DMS153 treated with DMSO at 0.1 percent for 48 hours (cell line): ENCODE results near the gene SAP30BP.

Experiments
- DNase-seq: peaks from one replicate; lab custom pipeline; 2025; ENCODE audit not compliant: unreplicated experiment; lab: John Stamatoyannopoulos, UW

The SAP30BP gene

DNA sequence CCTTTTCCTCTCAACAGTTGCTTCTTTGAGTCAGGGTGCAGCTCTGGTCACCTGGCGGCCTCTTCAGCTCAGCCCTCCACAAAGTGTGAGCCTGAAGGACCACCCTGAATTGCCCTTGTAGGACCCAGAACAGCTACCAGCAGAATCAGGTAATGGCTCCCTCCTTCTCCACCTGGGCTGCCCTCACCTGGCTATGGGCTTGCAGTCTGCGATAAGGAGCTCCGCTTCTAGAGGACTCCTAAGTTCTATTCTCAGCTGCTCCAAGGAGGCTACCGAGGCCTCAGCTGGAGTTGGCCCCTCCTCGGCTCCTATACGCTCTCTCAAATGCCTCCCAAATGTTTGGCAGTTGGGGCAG is 20.5 kb upstream of the SAP30BP start:
- DNase-seq = no peak

DNA sequence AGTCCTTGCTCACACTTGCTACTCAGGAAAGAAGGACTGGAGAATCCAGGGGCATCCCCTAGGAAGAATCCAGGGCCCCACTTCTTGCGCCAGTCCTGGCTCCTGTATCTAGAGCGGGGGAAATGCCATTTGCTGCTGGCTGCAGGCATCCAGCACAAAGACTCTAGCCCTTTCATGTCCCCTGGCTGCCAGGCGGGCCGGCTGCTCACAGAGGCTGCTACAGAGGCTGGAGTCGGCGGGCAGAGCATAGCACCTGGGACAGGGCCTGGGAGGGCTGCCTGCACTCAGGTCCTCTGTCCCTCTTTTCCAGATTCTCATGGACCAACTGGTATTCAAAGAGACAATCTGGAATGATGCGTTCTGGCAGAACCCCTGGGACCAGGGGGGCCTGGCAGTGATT is 20.1 kb upstream of the SAP30BP start:
- DNase-seq = no peak

DNA sequence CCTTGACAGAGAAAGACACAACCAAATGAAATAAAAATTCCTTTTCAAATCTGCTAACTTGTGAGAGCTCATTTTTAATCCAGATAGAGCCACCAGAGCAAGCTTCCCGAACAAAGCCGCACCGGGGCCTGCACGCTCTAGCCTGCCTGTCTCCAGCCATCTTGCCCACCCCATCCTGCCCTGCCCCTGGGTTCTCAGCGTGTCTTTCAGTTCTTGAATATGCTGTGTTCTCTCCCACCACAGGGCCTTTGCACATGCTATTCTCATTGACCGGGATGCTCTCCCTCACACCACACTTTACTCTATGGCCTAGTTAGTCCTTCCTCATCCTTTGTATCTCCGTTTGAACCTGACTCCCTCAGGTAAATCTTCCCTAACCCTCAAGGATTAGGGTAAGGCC is 19.2 kb upstream of the SAP30BP start:
- no peak for DNase-seq

DNA sequence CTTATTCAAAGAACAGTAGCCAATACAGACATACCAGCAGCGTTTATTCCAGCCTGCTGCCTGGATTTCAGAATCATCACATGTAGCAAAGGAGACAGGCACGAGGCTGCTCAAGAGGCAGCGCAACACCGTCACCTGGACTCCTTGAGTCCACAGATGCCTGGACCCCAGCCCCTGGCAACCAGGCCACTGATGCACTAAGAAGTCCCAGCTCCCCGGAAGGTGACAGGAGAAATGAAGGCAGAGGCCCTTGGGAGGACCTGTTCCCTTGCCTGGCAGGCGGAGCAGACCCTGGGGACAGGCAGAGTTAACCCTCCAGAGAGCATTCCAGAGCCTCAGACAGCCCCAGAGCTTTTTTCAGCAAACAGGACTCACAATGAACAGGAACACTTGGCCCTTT is 17.5 kb upstream of the SAP30BP start:
- no peak for DNase-seq

- DNase-seq = no peak
Measured at GRCh38 chr17:75650874-75651273, 16.3 kb upstream of the SAP30BP start.

- DNase-seq = no peak
Measured at GRCh38 chr17:75652341-75652740, 14.8 kb upstream of the SAP30BP start.

- DNase-seq = no peak
Measured at GRCh38 chr17:75652934-75653549, 14.1 kb upstream of the SAP30BP start.

- no peak for DNase-seq
Measured at GRCh38 chr17:75654176-75654575, 13.0 kb upstream of the SAP30BP start.

DNA sequence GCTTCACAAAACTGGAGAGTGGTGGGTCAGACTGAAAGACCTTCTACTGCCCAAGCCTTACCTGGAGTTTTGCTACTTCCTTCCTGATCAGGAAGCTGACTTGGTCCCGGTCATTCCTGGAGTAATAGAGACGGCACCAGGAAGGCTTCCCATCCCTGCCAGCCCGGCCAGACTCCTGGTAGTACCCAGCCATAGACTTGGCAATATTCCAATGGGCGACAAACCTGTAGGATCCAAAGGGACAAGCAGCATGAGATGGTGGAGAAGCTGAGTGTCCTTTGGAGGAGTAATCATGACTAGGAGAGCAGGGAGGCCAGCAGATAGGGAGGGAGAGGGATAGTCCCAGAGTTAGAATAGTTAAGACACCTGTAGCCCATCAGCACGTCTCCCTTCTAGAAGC is 8.9 kb upstream of the SAP30BP start:
- DNase-seq = no peak

GRCh38 chr17:75661531-75661930 is 5.6 kb upstream of the SAP30BP start:
- DNase-seq = no peak

DNA sequence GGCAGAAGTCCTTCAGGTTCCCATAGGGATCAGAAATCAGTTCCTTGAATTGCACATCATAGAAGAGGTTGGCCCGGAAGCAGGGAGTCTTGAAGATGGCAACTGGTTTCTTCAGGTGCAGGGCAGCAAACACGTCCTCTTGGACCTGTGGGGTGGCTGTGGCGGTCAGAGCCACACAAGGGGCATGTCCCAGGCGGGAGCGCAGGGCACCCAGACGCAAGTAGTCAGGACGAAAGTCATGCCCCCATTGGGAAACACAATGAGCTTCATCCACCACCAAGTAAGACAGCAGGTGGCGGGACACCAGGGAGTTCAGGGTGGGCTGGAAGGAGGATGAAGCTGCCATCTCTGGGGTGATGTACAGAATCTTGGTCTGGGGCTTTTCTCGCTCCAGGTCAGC is 4.6 kb upstream of the SAP30BP start:
- DNase-seq = no peak

DNA sequence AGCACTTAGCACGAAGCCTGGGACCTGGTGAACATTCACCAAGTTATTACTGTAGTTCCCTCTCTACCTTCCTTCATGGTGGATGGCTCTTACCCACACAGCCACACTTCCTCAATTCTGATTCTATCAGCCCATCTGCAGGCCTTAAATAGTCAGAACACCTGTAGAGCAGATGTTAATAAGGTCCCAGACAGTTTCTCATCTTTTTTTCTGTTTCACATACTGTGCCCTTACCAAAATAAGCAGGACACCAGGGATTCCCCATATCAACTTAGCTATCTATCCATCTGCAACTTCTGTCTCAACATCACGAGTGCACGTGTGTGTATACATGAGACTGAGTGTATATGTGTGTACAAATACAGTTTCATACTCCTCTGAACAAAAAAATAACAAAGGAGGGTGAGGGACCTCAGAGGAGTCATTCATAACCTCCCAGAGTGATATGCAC is 3.0 kb upstream of the SAP30BP start:
- no peak for DNase-seq

DNA sequence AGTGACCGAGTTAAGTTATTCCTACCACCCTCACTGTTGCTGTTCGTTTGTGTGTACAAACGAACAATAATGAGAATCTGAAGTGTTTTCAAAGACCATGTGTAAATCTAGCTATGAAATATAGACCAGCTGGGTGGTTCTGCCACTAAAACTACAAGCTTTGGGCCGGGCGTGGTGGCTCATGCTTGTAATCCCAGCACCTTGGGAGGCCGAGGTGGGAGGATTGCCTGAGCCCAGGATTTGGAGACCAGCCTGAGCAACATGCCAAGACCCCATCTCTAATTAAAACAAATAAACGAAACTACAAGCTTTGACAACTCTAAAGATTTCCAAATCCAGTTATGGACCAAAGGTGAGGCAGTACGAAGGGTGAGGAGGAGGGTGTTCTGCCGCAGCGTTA is 1.2 kb upstream of the SAP30BP start:
- DNase-seq = no peak

- DNase-seq = no peak
Measured at GRCh38 chr17:75667825-75668224, 687 bp downstream of the SAP30BP start.

GRCh38 chr17:75668489-75668888 is 1.4 kb downstream of the SAP30BP start:
- no peak for DNase-seq

DNA sequence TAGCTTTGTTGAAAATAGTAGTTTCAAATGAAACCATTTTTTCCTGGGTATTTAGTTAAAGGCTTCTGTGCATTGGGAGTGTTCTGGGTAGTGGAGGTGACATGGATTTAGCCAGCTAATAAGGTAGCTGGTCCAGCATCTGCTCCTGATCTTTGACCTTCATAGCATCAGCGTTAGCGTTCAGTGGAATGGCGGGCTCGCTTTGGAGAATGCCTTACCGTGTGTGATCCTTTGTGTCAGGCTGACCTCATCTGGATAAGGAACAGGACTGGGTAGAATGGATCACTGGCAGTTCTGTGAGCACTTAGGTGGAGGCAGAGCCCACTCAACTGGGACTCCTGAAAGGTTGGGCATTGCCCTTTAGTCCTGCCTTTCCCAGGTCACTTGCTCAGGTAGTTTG is 3.7 kb downstream of the SAP30BP start:
- no peak for DNase-seq

DNA sequence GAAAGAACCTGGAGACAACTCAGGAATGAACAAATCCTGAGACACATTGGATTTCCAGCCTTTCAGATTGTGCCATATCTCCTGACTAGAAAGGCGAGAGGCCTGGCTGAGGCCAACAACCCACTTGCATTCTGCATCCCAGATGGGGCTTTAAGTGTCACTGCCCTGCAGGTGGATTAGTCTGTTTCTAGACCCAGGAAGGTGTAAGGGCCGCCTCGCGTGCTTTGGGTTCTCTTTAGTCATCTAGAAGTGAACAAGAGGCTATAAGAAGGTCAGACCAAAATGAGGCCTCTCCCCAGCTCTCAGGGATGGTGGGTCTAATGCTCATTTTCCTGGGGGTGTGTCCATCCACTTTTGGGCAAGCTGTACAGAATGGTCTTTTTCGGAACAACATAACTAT is 4.9 kb downstream of the SAP30BP start:
- no peak for DNase-seq

GRCh38 chr17:75673487-75673886 is 6.3 kb downstream of the SAP30BP start:
- DNase-seq = no peak

GRCh38 chr17:75676461-75676860 is 9.3 kb downstream of the SAP30BP start:
- DNase-seq = no peak

DNA sequence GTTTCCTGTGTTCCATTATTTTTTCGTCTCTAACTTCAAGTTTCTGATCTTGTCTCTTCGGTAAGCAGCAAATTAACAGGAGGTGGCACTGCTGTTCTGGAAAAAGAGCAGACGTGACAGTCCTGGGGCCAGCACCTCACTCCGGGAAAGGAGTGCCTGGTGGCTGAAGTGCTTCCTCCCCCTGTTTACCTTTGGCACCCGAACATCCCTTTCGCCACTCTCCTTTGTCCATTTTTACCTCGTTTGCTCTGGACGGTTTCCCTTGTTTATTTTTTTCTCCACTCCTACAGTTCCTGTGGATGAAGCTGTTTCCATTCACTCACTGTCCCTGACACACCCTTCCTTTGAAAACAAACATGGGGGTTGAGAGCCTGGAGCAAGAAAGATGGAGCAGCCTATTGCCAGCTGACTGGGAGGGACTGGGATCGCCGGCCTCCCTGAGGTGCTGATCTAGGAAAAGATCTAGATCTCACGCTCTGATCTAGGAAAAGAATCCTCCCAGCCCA is 12.6 kb downstream of the SAP30BP start:
- peak; percentile 40 for DNase-seq

DNA sequence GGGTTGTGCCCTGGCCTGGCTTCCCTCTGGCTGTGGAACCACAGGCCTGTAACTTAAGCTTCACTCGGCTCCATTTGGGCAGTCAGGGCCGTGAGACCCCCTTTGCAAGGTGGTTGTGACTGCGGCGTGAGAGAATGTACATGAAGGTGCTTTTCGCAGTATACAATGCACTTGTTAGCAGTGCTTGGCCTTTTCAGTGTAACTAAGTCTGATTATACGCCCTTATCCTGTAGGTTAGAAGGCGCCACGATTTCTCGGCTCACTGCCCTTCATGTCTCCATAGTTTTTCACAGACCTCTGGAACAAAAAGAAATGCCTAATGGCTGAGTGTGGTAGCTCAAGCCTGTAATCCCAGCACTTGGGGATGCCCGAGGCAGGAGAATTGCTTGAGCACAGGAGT is 13.3 kb downstream of the SAP30BP start:
- no peak for DNase-seq

DNA sequence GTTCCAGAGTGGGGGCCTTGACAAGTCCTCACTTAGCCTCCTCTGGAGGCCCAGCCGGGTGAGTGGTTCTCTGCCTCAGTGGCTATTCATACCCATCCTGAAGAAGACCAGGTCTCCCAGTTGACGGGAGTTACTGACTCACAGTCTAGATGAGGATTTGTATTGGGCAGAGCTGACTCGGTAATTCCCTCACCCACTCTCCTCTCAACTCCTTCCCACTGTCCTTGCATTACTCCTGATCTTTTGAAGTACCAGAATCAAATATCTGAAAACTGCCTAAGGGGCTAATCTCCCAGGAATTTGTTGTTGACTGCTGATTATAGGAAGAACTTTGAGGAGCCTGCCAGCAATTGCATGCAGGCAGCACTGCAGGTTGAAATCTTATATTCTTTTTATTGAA is 14.2 kb downstream of the SAP30BP start:
- no peak for DNase-seq

GRCh38 chr17:75683583-75683982 is 16.4 kb downstream of the SAP30BP start:
- DNase-seq = no peak
